ENCODE measurements around the gene RPUSD4.

GRCh38 chr11:126202646-126203359 is 8.6 kb downstream of the RPUSD4 start:
- TF ChIP-seq CTCF (IDR thresholded peaks at IDR 0.05) = no peak
- TF ChIP-seq POLR2A (IDR thresholded peaks at IDR 0.05) = no peak
- TF ChIP-seq EP300 (IDR thresholded peaks at IDR 0.05) = no peak
